Osteocyte (in vitro differentiated cells): ENCODE results near the gene RNF135. TPM values are rescaled to one million over a fixed set of nuclear protein-coding genes. Genes with fewer than 3 reads are reported as not detected.

Experiments
- DNase-seq: peaks from one replicate; pipeline ENCODE4 v3.0.0; 2021; ENCODE audit warnings: mixed read lengths; ENCODE audit not compliant: unreplicated experiment; ENCODE audit errors: extremely low spot score
- H3K27ac Mint-ChIP-seq: one replicate; pipeline ENCODE4 v1.8.0; 2021; ENCODE audit warnings: mild to moderate bottlenecking, mixed read lengths; ENCODE audit not compliant: unreplicated experiment
- H3K27me3 Mint-ChIP-seq: one replicate; pipeline ENCODE4 v1.8.0; 2021; ENCODE audit warnings: mixed read lengths; ENCODE audit not compliant: unreplicated experiment
- H3K36me3 Mint-ChIP-seq: one replicate; pipeline ENCODE4 v1.8.0; 2021; ENCODE audit warnings: mixed read lengths; ENCODE audit not compliant: unreplicated experiment
- H3K4me1 Mint-ChIP-seq: one replicate; pipeline ENCODE4 v1.8.0; 2021; ENCODE audit warnings: mixed read lengths; ENCODE audit not compliant: unreplicated experiment
- H3K4me3 Mint-ChIP-seq: one replicate; pipeline ENCODE4 v1.8.0; 2021; ENCODE audit warnings: mild to moderate bottlenecking, moderate library complexity, mixed read lengths; ENCODE audit not compliant: unreplicated experiment
- H3K9me3 Mint-ChIP-seq: one replicate; pipeline ENCODE4 v1.8.0; 2021; ENCODE audit warnings: mixed read lengths; ENCODE audit not compliant: unreplicated experiment
- CTCF ChIP-seq: fragments of 200-600 bp; sonication (generic); IDR thresholded peaks from 2 replicates; pipeline ENCODE4 v1.5.0; 2021; ENCODE audit warnings: antibody characterized with exemption, mild to moderate bottlenecking, moderate library complexity
- total RNA-seq: library from RNA; stranded (reverse); gene quantifications from 2 replicates; pipeline ENCODE4 v1.2.1, GENCODE V29; 2021

Gene RNF135
- total RNA-seq, 1 donor from 2014 or later = 16.1 TPM

GRCh38 chr17:31048142-31048541 is 77.3 kb downstream of the RNF135 start:
- H3K27me3 Mint-ChIP-seq = peaks cover 9% of the 10 kb centered on the region
- peaks cover 6% of the 10 kb centered on the region for H3K36me3 Mint-ChIP-seq
- H3K4me1 Mint-ChIP-seq = peaks cover 17% of the 10 kb centered on the region
- no peak for TF ChIP-seq CTCF
- no peak for DNase-seq
- H3K9me3 Mint-ChIP-seq = peaks cover 3% of the 10 kb centered on the region
- no peak overlapping the region for H3K4me3 Mint-ChIP-seq
- H3K27ac Mint-ChIP-seq = no peak overlapping the region

- DNase-seq = no peak
- TF ChIP-seq CTCF = no peak
Measured at GRCh38 chr17:31048780-31049179, 77.9 kb downstream of the RNF135 start.

More at GRCh38 chr17:31048780-31049179, 77.9 kb downstream of the RNF135 start:
- H3K4me1 Mint-ChIP-seq = peaks cover 17% of the 10 kb centered on the region
- no peak overlapping the region for H3K27ac Mint-ChIP-seq
- H3K27me3 Mint-ChIP-seq = peaks cover 6% of the 10 kb centered on the region
- H3K36me3 Mint-ChIP-seq = peaks cover 6% of the 10 kb centered on the region
- H3K9me3 Mint-ChIP-seq = peaks cover 3% of the 10 kb centered on the region
- H3K4me3 Mint-ChIP-seq = no peak overlapping the region

Other genes with a start within 250 kb of the RNF135 start
- 7.9 and 8.6 TPM in 2 replicates for gene CRLF3, start 146.3 kb upstream of the RNF135 start, total RNA-seq
- gene ATAD5, start 139.1 kb upstream of the RNF135 start, total RNA-seq = 3.0 TPM in 2 replicates
- gene TEFM, start 64.8 kb upstream of the RNF135 start, total RNA-seq = 9.8 and 15.5 TPM in 2 replicates
- gene ADAP2, start 49.1 kb upstream of the RNF135 start, total RNA-seq = 0.31 and 0.62 TPM in 2 replicates
- 66.7 and 70.4 TPM in 2 replicates for gene NF1, start 123.9 kb downstream of the RNF135 start, total RNA-seq